RKO (cell line): Measurements from ENCODE around the gene ZNF236.
"Not testable (repeated sequence)": the region's sequence is repeated elsewhere in the genome, so short reads cannot be mapped to it uniquely, and the experiment has no call there.

ENCODE experiments used
- DNase-seq: peaks from one replicate; pipeline ENCODE4 v3.0.0-alpha.2; 2016; ENCODE audit warnings: low spot score

Gene ZNF236

GRCh38 chr18:76951456-76952247, 129.3 kb downstream of the ZNF236 start:
- no peak for DNase-seq

DNA sequence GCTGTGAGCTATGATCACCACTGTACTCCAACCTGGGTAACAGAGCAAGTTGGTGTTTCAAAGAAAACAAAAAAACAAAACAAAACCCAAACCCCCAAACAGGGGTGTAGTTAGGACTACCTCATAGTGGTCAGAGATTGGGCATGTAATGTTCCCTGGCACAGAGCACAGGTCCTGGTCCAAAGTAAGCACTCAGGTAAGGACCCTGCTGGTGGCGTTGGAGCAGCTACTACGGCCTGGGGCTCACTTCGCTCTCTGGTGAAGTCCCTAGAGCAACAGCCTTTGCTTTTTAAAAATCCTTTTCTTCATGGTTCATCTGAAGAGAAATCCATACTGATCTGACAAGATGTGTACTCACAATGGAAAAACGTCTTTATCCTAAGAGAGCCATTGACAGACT, 130.4 kb downstream of the ZNF236 start:
- no peak for DNase-seq

GRCh38 chr18:76953156-76953555, 130.8 kb downstream of the ZNF236 start:
- DNase-seq, result no peak

DNA sequence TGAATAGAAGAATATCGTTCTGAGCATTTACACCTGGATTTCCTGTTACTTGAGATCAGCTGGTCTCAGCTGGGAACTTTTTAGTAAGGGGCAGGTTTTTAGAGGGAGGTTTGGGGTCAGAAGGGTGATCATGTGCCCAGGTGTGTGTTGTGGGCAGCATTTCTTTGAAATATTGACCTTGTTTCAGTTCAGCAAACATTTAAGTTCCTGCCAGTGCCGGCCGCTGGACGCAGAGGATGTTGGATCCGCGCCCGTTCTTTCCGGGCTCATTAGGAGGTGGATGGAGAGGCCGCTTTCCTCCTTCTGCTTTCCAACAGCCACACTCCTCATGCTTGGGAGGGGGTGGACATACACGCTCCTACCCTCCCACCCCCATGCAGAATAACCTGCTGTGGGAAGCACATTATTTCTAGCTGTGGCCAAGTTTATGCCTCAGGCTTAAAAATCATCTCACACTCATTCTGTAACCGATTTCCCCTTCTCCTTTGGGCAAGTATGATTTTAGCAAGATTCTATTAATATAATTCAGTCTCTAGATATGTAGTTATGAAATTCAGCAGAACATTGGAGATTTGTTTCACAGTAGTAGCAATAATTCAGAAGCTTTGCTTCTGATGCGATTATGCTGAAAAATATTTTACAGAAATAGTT, 131.4 kb downstream of the ZNF236 start:
- DNase-seq, result no peak

DNA sequence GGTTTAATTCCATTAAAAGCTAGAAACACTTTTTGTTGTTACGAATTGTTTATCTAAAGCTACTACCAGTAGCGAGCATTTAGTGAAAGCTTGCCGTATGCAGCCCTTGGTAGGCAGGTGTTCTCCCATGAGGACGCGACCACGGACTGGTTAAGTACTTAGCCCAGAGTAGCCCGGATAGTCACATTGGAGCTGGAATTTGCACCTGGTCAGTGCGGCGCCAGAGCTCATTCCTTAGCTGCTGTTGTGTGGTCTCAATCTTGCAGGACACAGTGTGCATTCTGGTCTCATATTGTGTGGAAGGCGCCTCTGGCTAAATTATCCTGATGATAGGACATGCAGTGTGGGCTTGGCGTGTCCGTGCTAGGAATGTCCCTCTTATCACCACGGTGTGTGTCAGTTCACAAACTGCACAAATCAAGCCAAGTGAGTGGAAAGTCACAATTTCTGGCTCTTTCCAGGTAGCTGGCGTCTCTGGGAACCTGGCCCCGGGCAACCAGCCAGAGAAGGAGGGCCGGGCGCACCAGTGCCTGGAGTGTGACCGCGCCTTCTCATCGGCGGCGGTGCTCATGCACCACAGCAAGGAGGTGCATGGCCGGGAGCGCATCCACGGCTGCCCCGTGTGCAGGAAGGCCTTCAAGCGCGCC, 133.3 kb downstream of the ZNF236 start:
- DNase-seq, result no peak

DNA sequence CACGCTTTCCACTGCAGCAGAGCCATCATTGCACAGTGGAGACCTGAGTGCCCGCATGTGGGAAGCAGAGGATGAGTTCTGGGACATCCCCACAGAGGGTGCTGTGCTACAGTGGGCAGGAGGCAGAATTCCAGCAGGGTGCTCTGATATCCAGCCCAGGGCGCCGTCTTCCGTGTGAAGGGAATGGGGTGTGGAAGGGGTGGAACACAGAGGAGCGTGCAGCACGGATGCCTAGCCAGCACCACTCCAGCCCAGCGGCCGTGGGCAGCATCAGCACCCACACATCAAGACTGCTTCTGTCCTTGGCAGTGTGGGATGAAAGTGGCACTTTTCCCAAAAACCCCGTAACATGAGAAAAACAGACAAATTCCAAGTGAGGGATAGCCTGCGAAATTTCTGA, 134.3 kb downstream of the ZNF236 start:
- DNase-seq, result no peak

- DNase-seq, result no peak
Observed at GRCh38 chr18:76957384-76958355, 135.3 kb downstream of the ZNF236 start.

GRCh38 chr18:76958692-76959341, 136.5 kb downstream of the ZNF236 start:
- DNase-seq, result no peak

- DNase-seq, result no peak
Observed at GRCh38 chr18:76959605-76960004, 137.2 kb downstream of the ZNF236 start.

GRCh38 chr18:76960528-76961035, 138.2 kb downstream of the ZNF236 start:
- no peak for DNase-seq

GRCh38 chr18:76962851-76963250, 140.5 kb downstream of the ZNF236 start:
- DNase-seq, result no peak

GRCh38 chr18:76963936-76964335, 141.6 kb downstream of the ZNF236 start:
- DNase-seq, result no peak

DNA sequence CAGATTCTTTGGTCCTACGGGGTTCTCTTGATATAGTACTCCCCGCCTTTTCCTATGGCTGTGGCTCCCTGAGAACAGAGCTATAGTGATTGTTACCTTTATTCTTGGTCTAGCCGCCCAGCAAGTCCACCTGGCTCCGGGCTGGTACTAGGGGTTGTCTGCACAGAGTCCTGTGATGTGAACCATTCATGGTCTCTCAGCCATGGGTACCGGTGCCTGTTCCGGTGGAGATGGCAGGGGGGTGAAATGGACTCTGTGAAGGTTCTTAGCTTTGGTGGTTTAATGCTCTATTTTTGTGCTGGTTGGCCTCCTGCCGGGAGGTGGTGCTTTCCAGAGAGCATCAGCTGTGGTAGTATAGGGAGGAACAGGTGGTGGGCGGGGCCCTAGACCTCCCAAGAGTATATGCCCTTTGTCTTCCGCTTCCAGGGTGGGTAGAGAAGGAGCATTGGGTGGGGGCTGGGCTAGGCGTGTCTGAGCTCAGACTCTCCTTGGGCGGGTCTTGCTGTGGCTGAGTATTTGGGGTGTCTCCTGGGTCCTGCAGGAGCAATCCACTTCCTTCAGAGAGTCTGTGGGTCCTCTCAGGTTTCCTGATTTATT, 143.3 kb downstream of the ZNF236 start:
- DNase-seq, result not testable (repeated sequence)

DNA sequence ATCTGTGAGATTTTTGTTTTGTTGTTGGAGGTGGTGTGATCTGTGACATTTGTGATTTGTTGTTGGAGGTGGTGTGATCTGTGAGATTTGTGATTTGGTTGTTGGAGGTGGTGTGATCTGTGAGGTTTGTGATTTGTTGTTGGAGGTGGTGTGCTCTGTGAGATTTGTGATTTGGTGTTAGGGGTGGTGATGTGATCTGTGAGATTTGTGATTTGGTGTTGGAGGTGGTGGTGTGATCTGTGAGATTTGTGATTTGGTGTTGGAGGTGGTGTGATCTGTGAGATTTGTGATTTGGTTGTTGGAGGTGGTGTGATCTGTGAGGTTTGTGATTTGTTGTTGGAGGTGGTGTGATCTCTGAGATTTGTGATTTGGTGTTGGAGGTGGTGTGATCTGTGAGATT, 144.9 kb downstream of the ZNF236 start:
- not testable (repeated sequence) for DNase-seq

- DNase-seq, result no peak
Observed at GRCh38 chr18:76967721-76968472, 145.5 kb downstream of the ZNF236 start.

DNA sequence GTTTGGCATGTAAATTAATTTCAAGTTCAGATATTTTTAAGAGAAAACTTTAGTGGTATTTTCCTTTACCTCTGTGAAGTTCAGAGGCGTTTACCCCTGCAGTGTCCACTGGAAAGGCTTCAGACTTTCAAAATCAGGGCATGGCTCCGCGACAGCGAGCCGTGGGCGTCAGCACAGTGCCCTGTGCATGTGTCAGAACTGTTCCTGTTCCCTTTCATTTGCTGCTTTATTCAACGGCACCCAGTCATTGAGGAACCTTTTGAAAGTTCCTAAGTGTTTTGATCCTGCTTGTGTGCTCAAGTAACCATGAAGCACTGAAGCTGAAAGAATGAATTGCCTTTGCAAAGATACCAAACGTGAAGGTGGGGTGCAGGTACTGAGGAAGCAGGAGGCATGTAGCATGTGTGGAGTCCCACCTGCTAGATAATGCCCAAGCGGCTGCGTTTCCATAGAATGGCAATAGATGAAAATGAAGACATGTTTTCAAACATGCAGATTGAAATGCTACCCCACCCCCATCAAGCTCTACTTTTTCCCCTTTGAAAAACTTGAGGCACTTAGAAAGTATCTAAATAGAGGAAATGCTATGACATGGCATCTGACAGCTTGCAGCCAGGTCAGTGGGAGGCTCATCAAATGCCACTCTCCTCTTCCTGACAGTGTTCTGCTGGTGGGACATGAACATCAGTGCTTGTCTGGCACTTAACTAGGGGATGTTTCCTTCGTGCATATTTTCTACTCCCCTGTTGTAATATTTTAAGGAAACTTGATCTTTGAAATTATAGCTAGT, 148.6 kb downstream of the ZNF236 start:
- no peak for DNase-seq

- no peak for DNase-seq
Observed at GRCh38 chr18:76972241-76972640, 149.9 kb downstream of the ZNF236 start.

GRCh38 chr18:76972846-76973519, 150.6 kb downstream of the ZNF236 start:
- no peak for DNase-seq
